H7 (cell line): Measurements from ENCODE around the gene ONECUT3. TPM values are rescaled to one million over a fixed set of nuclear protein-coding genes. Genes with fewer than 3 reads are reported as not detected.

Source experiments
- DNase-seq: peaks from one replicate; pipeline ENCODE4 v3.0.0; 2012
- H3K27me3 ChIP-seq: 2 replicates; pipeline ENCODE4 v1.6.0; 2011; ENCODE audit warnings: mild to moderate bottlenecking, low read length; ENCODE audit not compliant: control insufficient read depth, insufficient read depth
- H3K36me3 ChIP-seq: replicated peaks from 2 replicates; pipeline ENCODE4 v1.5.1; 2011; ENCODE audit warnings: low read length; ENCODE audit not compliant: control insufficient read depth, insufficient read depth
- H3K4me3 ChIP-seq: 2 replicates; pipeline ENCODE4 v1.5.1; 2011; ENCODE audit warnings: low read depth, mild to moderate bottlenecking, control low read depth, low read length, moderate library complexity; ENCODE audit not compliant: insufficient read depth
- total RNA-seq: library from RNA; depleted of rRNA; stranded (reverse); fragments of >200 nt; shearing (Covaris generic); gene quantifications from 2 replicates; pipeline ENCODE4 v1.2.3, GENCODE V29; 2014; rRNA removed

The ONECUT3 gene
- total RNA-seq, 1 experiment from 2014 or later = not detected

DNA sequence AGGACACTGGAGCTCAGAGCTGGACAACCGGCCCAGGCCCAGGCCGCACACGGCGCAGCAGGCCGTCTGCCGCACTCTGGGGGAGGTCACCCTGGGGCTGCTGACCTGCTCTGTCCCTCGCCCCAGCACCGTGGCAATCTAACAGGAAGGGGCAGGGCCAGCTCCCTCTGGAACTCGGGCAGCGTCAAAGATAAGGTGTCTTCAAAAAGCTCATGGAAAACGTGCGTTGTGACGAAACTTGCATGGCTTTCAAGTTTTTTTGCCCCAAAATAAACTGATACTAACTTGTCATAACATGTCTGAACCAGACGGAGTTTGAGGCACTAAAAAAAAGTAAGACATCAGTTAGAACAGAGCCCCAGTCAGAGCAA, 70.9 kb downstream of the ONECUT3 start:
- Histone ChIP-seq H3K4me3 (no peak overlapping the region), H3K36me3 (peaks cover 7% of the 10 kb centered on the region), H3K27me3 (no peaks in the 10 kb centered on the region)
- DNase-seq = no peak

DNA sequence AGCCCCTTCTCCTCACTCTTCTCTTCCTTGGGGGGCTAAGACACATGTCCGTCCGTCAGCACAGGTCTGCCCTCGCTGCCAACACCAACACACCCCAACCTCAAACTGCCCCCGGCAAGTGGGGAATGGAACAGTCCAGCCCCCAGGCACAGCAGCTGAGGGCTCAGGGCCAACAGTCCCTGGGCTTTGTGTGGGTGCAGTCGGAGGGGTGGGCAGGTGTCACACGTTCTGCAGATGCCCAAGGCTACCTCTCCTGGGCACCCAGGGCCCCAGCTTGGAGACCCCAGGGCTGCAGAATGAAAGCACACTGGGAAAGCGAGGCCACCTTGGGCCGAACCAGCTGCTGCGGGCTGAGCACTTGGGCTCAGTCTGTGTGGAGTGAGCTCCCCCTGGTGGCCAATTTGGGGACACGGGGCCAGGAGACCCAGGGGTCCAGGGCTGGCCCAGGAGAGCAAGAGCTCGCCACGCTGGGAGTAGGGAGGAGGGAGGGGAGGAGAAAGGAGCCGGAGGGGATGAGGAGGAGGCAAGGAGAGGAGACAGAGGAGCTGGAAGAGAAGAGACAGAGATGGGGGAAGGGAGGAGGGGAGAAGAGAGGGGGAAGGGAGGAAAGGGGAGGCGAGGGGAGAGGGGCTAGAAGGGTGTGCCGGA, 72.7 kb downstream of the ONECUT3 start:
- peaks cover 4% of the 10 kb centered on the region for H3K36me3 ChIP-seq
- DNase-seq = peak; percentile 99
- H3K27me3 ChIP-seq = no peaks in the 10 kb centered on the region
- H3K4me3 ChIP-seq = no peak overlapping the region

DNA sequence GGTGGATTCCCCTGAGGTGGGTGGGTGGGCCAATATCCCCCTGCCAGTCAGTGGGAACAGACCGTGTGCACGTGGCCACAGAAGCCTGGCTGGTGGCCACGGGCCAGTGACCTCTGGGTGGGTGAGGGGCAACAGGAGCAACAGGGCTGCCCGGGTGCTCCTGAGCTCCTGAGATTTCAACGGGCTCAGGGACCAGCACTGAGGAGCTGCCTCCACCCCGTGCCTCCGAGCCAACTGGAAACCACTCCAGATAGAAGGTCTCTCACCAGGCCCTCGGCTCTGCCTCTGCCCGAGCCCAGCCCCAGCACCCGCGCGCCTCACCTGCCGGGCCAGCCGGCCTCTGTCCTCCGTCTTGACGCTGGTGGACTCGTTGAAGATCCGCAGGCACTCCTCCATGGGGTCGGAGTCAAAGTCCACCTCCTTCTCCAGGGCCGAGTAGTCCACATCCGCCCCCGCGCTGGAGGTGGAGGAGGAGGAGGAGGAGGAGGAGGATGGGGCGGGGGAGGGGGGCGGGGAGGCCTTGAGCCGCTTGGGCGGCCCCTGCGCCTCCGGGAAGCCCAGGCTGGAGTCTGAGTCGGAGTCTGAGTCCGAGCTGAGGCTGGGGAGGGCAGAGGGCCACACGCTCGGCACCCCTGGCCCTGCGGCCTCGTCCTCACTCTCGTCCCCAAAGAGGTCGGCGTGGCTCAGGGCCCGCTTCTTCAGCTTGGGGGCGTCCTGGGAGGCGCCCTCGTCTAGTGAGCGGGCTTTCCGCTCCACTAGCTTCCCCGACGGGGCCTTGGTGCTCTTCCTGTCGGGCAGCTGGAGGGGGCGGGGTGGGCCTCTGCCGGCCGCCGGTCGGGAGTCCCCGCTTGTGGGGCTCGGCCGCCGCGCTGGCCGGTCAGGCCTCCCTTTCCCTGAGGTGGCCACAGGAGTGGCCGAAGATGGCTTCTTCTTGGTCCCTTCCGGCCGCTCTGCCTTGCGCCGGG, 73.5 kb downstream of the ONECUT3 start:
- peaks cover 4% of the 10 kb centered on the region for H3K36me3 ChIP-seq
- no peaks in the 10 kb centered on the region for H3K27me3 ChIP-seq
- DNase-seq = peak; percentile 91
- peak overlapping the region; percentile 11; the same call in 1 of the 2 replicates for H3K4me3 ChIP-seq

DNA sequence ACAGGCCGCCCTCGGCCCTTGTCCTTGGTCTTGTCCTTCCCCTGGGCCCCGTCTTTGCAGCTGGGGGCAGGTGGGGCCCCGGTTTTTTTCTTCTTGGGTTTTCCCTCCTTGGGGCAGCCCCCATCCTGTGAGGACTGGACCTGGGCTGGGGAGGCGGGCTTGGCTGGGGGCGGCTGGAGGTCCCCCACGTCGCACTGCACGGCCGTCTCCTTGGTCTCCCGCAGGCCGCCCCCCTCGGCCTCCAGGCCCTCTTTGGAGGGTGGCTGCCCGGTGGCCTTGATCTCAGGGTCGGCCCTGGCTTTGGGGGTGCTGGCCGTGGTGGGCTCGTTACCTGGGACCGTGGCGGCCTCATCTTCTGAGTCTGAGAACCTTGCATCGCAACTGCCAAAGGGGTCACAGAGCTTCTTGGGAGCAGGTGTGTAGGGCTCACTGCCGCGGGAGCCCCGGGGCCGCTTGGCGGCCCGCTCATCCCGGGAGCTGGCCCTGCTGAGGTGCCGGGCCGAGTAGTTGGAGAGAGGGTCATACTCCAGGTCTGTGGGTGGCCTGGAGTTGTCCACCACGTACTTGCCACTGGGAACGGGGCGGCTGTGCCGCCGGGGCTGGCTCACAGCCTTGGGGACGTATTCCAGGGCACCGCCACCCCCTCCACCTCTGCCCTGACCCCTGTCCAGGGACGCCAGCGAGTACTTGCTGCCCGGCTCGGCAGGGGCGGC, 74.4 kb downstream of the ONECUT3 start:
- peak; percentile 77 for DNase-seq
- peaks cover 4% of the 10 kb centered on the region for H3K36me3 ChIP-seq
- H3K27me3 ChIP-seq = no peaks in the 10 kb centered on the region

DNA sequence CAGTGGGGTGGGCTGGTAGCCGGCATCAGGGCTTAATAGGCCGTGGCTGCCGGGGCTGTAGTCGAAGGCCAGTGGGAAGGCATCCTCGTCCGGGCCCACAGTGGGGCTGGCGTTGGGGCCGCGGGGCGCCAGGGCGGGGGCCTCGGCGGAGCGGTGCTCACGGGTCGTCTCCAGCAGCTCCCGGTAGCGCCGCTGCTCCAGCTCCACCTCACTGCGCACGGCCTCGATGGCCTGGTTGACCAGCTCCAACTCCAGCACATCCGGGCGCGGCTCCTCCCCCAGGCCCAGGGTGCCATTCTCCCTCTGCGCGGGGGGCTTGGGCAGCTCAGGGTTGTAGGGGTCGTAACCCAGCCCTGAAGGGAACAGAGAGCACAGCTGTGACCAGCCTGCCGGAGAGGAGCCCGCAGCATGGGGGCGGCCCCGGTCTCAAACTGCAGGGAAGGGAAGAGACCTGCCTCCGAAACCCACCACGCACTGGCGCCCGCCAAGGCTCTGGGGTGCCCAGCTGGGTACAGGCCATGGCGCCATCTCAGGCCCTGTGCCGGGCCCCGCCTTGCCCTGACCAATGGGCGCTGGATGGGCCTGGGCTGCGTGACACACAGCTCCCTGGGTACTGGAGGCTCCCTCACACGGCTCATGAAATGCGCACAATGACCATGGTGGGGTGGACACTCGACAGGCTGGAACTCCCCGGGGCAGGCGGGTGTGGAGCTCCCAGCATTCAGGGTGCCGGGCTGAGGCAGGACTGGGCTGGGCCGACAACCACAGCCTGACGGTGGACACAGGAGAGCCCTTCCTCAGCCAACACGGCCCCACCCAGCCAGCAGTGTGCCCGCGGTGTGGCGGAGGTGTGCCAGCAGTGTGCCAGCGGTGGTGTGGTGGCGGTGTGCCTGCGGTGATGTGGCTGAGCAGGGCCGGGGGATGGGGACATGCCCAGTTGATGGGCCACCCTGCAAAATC, 75.3 kb downstream of the ONECUT3 start:
- Histone ChIP-seq H3K27me3 (no peaks in the 10 kb centered on the region), H3K36me3 (peaks cover 4% of the 10 kb centered on the region), H3K4me3 (no peak overlapping the region)
- peak; percentile 71 for DNase-seq

More for the DNA sequence above, 74.4 kb downstream of the ONECUT3 start:
- no peak overlapping the region for H3K4me3 ChIP-seq

DNA sequence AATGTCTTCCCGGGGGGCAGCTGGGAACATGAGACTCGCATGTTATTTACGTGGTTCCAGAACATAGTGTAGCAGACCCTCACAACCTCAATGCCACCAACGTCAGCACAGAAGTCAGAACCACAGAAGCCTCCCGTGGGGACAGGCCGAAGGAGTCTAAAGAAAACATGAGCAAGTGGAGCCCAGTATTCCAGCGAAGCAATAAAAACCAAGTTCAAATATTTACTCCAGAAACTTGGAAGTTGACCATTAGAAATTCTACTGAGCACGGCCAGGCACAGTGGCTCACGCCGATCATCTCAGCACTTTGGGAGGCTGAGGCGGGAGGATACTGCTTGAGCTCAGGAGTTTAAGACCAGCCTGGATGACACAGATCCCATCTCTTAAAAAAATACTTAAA, 76.7 kb downstream of the ONECUT3 start:
- DNase-seq = no peak

DNA sequence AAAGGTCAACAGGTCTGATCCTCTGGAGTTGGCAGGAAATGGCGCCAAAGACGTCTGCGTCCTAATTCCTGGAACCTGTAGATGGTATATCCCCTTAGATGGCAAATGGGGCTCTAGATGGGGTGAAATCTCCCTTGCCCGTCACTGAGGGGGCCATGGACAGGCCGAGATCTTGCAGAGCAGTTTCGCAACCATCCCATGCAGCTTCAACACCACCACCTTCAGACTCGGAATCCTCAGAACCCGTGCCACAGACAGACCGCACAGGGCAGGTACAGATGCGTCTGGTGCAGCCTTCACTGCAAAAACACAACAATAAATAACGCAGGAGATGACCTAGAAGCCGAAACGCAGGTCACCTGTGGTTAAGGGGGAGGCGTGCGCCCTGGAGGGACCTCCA, 77.3 kb downstream of the ONECUT3 start:
- Histone ChIP-seq H3K27me3 (no peaks in the 10 kb centered on the region), H3K4me3 (no peak overlapping the region), H3K36me3 (peaks cover 1% of the 10 kb centered on the region)
- DNase-seq = no peak

More for the DNA sequence above, 76.7 kb downstream of the ONECUT3 start:
- Histone ChIP-seq H3K27me3 (no peaks in the 10 kb centered on the region), H3K4me3 (no peak overlapping the region), H3K36me3 (peaks cover 1% of the 10 kb centered on the region)

Other genes starting within 250 kb of the ONECUT3 start
- gene ADAMTSL5, start 240.5 kb upstream of the ONECUT3 start, total RNA-seq = 0.21 and 0.52 TPM in 2 replicates
- 0.14 and 0.18 TPM in 2 replicates for gene PLK5, start 229.4 kb upstream of the ONECUT3 start, total RNA-seq
- 107 and 117 TPM in 2 replicates for gene MEX3D, start 185.2 kb upstream of the ONECUT3 start, total RNA-seq
- gene MBD3, start 160.6 kb upstream of the ONECUT3 start, total RNA-seq = 105 and 114 TPM in 2 replicates
- 103 and 111 TPM in 2 replicates for gene UQCR11, start 148.0 kb upstream of the ONECUT3 start, total RNA-seq
- 277 and 293 TPM in 2 replicates for gene TCF3, start 100.9 kb upstream of the ONECUT3 start, total RNA-seq
- gene ATP8B3, start 58.8 kb downstream of the ONECUT3 start, total RNA-seq = 5.8 and 7.4 TPM in 2 replicates
- gene REXO1, start 95.0 kb downstream of the ONECUT3 start, total RNA-seq = 19.8 and 21.9 TPM in 2 replicates
- gene KLF16, start 110.1 kb downstream of the ONECUT3 start, total RNA-seq = 20.5 and 21.2 TPM in 2 replicates
- gene ABHD17A, start 132.0 kb downstream of the ONECUT3 start, total RNA-seq = 87.0 and 134 TPM in 2 replicates
- gene ADAT3, start 151.9 kb downstream of the ONECUT3 start, total RNA-seq = 10.0 and 12.7 TPM in 2 replicates
- 33.4 and 35.7 TPM in 2 replicates for gene SCAMP4, start 151.9 kb downstream of the ONECUT3 start, total RNA-seq
- gene CSNK1G2, start 187.7 kb downstream of the ONECUT3 start, total RNA-seq = 172 and 186 TPM in 2 replicates